Stimulated activated CD8-positive, alpha-beta memory T cell treated with anti-CD3 and anti-CD28 coated beads, Interleukin-7, amount 100 ng/mL, for 48 hours (primary cell): ENCODE measurements around the gene IL21.

ENCODE experiments used
- DNase-seq, 2 donors: peaks; one replicate each; pipeline ENCODE4 v3.0.0-alpha.2; 2020; ENCODE audit warnings: low read depth in 1 of 2; ENCODE audit errors: extremely low read depth in 1 of 2

The IL21 gene

DNA sequence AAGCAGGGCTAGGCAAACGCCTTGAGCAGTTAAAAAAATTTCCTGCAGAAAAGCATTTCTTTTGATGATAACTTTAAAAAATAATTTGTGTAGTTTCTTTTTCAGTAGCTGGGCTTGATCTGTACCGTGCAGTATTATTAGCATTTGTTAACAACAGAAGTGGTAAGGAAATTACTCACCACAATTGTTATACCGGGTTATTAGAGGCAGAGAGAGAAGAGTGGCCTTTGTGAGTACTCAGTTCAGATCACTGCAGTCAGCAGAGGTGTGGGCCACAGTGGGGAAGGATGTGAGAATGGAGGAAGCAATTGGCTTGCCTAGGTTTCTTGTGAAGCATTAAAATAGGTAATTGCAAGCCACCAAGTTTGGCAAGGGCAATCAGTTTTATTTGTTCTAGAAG, 14.3 kb upstream of the IL21 start:
- DNase-seq = no peak

DNA sequence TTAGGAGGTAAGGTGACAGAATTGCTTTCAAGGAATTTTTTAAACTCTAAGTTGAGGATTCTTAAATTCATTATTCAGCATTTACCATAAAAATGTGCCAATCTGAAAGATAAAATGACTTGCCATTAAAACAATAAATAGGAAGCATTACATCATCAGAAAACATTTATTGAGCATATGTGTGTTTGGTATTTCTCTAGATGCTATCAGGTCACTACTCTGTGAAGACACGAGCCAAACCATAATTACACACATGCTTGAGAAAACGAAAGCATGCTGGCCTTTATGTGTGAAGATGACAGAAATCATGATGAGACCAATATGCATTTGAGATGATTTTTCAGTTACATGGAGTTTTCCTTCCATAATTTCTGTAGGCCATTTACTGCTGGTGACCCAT, 12.3 kb upstream of the IL21 start:
- DNase-seq = no peak

DNA sequence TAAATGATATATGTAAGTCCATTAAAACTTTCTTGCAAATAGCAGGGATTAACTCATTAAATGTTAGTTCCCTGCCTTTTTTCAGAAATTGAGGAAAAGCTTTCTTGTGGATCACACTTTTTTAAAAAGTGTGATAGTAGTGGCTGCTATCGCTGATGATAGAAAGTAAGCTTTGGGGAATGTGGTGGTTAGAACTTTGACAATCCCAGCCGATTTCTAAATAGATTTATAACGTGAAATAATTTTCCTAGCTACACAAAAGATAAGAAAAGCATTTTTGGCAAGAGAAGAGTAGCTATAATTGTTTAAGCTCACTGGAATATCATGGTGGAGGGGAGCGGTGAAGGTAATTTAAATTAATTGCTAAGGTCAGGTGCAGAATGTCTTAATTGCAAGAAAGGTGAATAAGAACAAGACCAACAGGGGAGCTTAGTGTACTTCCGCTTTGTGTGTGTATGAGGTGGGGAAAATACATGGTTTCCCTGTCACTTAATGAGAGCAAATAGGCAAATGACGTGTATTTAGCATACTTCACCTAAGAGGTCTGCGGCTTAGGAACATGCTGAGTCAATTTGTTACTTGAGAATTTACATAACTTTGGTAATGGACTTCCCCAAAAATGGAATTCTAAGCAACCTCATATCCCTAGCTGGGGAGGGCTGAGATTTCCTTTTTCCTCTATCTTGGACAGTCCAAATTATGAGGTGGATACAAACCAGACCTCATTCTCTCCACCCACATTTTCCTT, 11.7 kb upstream of the IL21 start:
- no peak for DNase-seq

DNA sequence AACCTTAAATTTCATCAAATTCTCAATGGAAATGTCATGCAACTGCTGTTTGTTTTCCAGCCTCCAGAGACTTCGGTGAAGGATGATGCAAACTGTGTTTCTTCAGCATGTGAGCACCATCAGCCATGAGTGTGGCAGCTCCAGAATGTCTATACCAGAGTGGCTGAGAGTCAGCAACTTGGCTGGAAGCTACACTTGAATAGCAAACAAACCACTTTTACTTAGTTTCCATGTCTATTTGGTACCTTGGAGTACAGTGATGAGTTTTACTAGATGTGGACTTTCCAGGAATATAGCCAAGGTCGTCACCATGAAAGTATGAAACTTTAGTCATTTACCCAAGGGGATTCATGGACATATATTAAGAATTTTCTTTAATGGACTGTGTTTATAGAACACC, 4.3 kb upstream of the IL21 start:
- no peak for DNase-seq

DNA sequence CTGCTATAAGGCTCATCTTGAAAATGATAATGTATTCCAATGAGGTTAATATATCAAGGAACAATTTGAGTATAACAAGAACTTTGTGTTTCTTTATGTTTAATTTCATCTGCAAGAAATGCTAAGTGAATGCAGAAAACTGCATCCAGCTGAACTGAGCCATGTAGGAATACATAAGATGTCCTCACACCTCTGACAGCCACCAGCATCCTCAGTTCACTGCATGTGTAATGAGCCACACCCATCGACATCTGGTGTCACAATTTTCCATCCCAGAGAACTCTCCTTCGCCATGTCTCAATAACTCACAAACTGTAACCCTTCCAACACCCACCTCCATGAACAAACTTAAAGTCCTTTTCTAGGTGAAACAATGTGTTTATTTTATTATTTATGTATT, 3.3 kb upstream of the IL21 start:
- no peak for DNase-seq

DNA sequence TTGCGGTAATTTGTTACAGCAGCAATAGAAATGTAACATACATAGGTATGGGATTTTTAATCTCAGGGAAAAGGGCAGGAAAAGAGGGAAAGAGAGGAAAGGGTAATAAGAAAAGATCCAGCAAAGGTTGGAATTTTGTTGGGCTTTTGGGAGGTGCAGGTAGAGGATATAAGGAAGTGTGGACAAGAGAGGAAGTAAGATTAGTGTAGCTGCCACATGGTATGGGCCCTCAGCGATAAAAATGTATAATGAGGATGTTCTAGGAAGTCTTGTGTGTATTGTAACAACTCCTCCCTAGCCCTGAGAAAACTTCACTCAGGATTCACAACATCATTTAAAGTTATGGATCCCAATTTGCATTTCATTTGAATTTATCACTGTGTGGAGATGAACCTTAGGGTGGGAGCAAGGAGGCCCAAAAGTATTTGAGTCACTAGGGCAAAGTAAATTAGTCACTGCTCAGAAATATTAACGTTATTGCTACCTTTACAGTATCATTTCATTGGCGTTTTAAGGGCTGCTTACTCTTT, 2.8 kb upstream of the IL21 start:
- DNase-seq = no peak

DNA sequence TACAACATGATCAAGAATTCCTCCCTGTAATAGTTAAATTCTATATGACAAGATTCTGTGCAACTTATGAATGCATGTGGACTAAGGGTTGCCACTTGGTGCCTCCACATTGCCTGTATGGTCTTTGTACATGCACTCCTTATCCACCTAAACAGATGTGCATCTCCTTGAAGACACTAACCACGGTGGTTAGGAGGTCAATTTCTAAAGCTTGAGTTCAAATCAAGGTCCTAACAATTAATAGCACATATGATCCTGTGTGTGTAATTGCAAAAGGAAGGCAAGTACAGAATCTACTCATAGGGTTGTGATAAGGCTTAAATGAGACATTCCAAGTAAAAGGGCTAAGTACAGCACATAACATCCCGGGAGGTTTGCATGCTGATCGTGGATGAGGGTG, 1.5 kb upstream of the IL21 start:
- no peak for DNase-seq

DNA sequence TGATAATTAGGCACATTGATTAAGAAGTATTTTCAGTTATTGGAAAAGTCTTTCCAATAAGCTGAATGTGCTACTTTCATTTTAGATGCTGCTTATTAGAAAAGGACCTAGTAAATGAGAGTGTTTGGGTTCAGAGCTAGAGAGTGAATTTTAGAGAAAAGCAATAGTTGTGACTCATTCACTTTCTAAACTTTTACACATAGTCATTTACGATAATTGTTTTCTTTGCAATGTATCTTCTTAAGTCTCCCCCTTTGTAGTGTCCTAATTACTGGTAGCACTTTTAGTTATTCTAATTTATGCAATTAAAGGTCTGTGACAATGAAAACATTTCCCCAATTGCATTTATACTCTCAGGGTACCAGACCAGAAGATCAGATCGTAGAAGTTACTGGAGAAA, 1.3 kb downstream of the IL21 start:
- no peak for DNase-seq

DNA sequence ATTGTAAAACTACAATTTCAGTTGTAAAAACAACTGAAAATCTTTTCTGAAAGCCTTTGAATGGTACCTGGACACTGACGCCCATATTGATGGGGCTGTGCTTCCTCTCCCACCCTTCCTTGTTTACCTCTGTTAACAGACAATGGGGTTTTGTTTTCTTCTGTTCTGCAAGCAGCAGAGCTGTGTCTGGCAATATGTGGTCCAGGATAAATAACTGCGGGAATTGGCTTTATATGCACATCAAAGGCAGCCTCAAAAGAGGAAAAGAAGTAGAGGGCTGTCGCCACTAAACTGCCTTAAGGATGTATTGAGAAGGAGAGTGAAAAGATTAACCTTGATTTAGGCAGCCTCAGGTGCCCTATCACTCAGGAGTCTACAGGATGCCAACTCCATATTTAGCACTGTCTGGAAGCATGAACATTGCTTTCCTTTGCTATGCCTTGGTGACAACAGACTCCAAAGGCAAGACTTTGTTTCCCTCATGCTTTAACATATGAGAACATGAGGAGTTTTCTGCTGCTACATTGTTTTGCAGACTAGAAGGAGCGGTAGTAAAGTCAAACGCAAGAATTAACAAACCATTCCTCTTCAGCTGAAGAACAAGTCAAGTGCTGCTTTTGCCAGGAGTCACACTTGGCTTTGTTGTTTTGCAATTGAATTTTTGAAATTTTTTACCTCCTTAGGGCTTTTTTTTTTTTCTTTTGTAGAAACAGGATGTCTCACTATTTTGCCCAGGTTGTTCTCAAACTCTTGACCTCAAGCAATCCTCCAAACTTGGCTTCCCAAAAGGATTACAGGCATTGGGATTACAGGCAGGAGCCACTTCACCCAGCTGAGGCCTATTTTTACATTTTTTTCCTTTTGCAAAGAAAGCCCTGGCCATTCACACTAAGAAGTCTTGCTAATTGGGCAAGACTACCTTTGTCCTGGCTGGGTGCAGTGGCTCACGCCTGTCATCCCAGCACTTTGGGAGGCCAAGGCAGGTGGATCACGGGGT, 3.0 kb downstream of the IL21 start:
- no peak for DNase-seq

DNA sequence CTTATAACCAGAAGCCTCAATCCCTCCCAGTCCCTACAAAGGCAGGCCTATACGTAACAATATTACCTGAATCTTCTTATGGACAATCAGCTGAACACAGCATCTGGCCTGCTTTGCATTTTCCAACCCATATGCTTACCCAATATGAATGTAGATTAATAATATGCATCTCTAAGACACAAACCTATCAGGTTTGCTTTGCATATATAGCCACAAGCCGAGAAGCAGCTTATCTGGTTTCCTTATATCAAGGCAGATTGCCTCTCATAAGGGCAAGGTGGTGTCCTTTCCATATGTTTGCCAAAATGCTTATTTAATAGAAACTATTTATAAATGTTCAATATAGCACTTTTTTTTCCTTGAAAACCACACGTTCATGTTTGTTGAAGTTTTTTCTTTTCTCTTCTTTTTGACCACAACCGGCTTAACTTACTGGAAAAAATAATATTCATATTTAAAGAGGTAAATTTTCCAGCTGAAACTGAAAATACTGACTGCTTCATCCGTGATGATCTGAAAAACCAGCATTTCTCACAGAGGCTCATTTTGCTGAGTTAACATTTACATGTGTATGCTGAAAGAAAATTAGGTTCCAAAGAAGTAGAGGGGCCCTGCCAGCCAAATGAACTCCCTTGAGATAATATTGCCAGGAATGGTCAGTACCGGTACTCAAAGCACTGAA, 3.8 kb downstream of the IL21 start:
- no peak for DNase-seq

DNA sequence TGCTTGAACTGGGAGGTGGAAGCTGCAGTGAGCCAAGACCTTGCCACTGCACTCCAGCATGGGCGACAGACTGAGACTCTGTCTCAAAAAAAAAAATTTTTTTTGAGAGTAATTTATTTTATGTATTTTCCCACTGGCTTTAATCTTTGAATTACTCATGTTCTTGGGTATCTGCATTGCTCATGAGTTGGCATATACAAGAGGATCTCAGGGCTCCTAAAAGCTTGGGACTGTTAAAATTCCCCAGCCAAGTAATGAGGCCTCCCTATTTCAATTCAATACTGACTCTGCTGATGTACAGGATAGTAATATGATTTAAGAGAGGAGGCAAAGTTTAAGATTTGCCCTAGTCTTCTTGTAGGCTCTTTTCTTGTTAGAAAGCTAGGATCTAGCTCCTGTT, 6.2 kb downstream of the IL21 start:
- DNase-seq = no peak

DNA sequence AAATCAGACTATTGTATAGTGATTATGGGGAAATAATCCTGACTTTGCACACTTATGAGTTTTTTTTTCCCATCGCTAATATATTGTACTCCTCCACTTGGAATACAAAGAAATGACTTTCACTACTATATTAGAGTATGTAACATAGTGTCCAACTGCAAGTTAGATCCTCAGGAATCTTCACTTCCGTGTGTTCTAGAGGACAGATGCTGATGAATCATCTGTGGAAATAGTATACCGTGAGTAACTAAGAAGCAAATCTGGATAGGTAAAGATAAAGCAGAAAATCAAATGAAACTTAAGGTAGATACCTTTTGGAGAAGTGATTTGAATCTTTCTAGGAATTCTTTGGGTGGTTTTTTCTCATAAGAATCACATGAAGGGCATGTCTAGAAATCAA, 8.3 kb downstream of the IL21 start:
- DNase-seq = no peak

DNA sequence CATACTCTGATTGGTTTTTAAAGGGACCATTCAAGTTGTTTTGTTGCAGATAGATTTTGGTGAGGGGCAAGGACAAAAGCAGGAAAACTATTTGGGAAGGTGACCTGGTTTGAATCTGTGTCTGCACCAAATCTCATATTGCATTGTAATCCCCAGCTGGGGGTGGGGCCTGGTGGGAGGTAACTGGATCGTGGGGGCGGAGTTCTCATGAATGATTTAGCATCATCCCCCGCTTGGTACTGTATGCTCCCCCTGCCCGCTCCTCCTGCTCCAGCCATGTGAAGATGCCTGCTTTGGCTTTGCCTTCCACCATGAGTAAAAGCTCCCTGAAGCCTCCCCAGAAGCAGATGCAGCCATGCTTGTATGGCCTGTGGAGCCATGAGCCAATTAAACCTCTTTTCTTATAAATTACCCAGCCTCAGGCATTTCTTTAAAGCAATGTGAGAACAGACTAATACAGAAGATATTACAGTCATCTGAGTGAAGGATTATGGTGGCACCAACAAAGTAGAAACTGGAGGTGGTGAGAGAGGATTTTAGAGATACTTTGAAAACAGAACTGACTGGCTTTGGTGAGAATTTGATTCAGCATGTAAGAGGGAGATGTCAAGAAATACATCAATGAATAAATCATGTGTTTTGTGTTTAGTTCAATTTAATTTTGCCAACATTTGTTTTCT, 14.4 kb downstream of the IL21 start:
- DNase-seq = no peak

DNA sequence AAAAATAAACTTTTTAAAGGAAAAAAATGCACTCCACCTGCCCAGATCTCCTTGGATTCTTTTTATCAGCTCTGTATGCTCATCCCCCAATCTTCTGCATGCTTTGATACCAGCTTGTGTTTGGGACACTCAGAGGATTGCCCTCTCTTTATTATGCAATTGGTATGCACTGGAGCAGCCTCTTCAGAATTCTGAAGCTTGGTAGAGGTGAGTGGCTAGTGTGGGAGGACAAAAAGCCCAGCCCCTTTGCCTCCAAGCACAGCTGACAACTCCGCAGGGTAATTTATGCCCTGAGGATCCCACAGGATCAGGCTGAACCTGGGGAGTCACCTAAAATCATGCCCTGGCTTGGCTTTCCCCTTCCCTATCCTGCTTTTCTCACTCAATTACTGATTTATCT, 16.7 kb downstream of the IL21 start:
- DNase-seq = no peak

DNA sequence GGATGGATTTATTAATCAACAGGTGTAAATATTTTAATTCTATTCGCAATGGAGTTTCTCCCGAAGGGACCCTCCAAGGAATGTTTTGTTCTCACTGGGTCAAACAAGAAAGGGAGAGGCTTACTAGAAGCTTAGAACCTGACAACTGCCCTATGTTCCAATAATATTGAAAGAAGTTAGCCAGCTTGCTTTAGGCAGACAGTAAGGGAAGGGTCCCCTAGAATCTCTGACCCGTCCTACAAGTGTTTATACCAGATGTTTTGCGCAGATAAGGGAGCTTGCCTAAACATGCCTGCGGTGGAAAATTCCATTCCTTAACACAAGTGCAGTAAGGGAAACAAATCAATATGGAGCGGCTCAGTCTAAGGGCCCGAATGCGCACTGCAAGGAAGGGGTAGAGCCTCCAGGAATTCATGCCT, 17.7 kb downstream of the IL21 start:
- no peak for DNase-seq

DNA sequence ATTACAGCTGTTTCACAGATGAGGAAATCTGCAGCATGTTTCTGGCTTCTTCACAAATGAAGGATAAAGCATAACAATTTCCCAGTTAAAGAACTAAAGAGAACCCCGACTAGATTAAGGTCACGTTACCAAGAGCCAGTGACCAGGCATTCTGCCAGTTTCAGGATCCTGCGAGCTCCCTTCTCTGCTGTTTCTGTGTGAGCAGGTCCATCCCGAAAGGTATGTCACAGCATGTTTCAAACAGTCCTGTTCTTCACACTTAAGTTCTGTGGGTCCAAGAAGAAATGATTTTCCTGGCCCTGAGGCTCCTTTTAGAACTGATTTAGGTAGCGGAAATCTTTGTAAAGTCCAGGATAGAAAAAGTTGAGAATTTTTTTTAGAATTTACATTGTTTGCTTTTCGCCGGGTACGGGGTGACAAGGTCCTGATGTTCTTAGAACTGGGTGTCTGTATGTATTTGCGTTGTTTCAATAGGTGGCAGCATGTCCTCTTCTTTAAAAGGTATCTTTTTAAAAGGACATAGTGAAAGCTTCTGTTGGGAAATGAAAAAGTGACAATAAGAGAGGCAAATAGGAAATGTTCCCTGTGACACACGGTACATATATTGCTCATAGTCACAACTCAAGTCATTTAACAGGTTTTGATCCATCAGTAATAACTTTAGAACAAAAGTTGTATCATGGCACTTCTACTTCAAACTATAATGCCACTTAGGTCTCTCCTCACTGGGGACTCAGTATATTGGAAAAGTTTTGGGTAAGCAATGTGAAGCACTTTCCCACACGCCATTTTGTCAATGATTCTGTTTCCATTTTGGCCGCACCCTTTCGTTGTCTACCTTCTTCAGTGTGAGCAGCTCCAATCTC, 18.4 kb downstream of the IL21 start:
- no peak for DNase-seq

DNA sequence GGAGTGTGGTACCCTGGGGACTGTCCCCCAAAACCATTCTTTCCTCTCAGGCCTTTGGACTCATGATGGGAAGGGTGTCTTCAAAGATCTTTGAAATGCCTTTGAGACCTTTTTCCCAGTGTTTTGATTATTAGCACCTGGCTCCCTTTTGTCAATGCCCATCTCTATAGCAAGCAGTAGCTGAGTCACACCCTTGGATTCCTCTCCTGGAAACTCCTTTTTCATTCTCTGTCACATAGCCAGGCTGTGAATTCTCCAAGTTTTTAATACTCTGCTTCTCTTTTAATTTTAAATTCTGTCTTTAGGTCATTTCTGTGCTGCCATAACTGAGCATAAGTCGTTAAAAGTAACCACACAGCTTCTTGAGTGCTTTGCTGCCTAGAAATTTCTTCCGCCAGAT, 29.7 kb downstream of the IL21 start:
- no peak for DNase-seq

DNA sequence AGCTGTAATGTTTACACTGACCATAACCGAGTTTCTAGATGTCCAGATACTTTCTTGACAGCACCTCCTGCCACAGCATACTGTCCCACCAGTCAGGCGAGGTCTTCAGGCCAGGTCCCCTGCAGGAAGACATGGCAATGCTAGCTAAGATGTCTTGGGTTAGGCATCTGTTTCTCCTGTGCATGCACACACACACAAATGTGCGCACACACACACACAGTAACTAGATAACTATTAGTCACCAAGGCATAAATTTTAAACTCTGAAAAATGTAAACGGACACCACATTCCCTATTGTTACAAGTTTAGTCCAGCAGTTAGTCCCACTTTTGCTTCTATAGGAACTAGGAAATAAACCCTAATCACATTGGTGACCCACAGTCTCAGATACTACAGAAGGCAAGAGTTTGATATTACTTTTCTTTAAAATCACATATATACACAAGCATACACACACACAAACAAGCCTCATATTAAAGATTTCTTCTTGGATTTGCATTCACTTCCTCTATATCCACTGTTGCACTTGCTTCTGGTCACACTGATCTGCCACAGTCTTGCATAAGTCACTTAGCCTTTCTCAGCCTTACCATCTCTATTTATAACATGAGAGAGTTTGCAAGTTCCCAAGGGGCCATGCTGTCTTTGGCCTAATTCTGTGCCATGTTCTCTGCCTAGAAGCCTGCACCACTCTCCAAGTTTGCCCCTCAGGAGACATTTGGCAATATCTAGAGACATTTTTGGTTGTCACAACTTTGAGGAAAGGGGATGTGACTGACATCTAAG, 32.2 kb downstream of the IL21 start:
- DNase-seq = no peak

DNA sequence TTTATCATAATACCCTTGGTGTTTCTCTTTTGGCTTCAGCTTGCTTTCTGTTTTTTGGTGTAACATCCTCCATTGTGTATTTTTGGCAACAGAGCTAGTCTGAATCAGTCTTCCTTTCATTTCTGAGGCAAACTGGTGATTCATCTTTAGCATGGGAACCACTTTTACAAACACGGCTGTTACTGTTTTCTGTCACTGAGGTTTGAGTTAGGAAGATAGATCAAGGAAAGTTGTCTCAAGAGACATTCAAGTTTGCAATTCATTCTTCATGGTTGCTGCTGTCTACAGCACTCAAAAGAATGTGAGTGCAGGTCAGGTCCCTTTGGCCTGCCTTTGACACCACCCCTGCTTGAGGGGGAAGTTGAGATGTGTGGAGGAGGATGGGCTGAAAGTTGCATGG, 36.3 kb downstream of the IL21 start:
- DNase-seq = no peak
